Activated CD4-positive, alpha-beta memory T cell treated with anti-CD3 and anti-CD28 coated beads, Interleukin-2, amount 10 ng/mL, durations not matched to agents 7 days and 5 days (primary cell): ENCODE data around the gene ABTB2. TPM values are rescaled to one million over a fixed set of nuclear protein-coding genes. Genes with fewer than 3 reads are reported as not detected.

Experiments
- CTCF ChIA-PET: fragments of 350-600 bp; sonication (Branson Sonifier 250); formaldehyde crosslinking; loops from one replicate; lab custom pipeline; 2021; ENCODE audit warnings: antibody characterized with exemption, inconsistent platforms; lab: Charles Lee
- POLR2A ChIA-PET: fragments of 350-600 bp; sonication (Branson Sonifier 250); formaldehyde crosslinking; loops from one replicate; lab custom pipeline; 2021; ENCODE audit warnings: antibody characterized with exemption; lab: Charles Lee
- DNase-seq: peaks from one replicate; pipeline ENCODE4 v3.0.0-alpha.2; 2020
- H3K27ac Mint-ChIP-seq: one replicate; pipeline ENCODE4 v1.8.0; 2021; ENCODE audit warnings: mild to moderate bottlenecking, mixed read lengths
- H3K27me3 Mint-ChIP-seq: one replicate; pipeline ENCODE4 v1.8.0; 2021; ENCODE audit warnings: mixed read lengths
- H3K36me3 Mint-ChIP-seq: one replicate; pipeline ENCODE4 v1.8.0; 2021; ENCODE audit warnings: low read depth, mixed read lengths
- H3K4me1 Mint-ChIP-seq: one replicate; pipeline ENCODE4 v1.8.0; 2021; ENCODE audit warnings: mixed read lengths
- H3K4me3 Mint-ChIP-seq: one replicate; pipeline ENCODE4 v1.8.0; 2021; ENCODE audit warnings: mild to moderate bottlenecking, mixed read lengths
- H3K9me3 Mint-ChIP-seq: one replicate; pipeline ENCODE4 v1.8.0; 2021; ENCODE audit warnings: mixed read lengths
- total RNA-seq, 2 experiments: library from RNA; stranded (reverse); gene quantifications; one replicate each; pipeline ENCODE4 v1.2.3, GENCODE V29; 2021

ABTB2 gene
- total RNA-seq, 2 experiments from 2014 or later = 2.3 to 2.7 TPM

- H3K36me3 Mint-ChIP-seq = peaks cover 14% of the 10 kb centered on the region
- no peaks in the 10 kb centered on the region for H3K27me3 Mint-ChIP-seq
- no peak for DNase-seq
- ChIA-PET POLR2A (interaction anchor here (1.1 kb wide), 1 partner anchor 11 kb away, joined by 4 read pairs; no protein-coding TSS in a partner anchor), CTCF (interaction anchor here (1.3 kb wide), 1 partner anchor 154 kb away, joined by 3 read pairs; no protein-coding TSS in a partner anchor)
- no peak overlapping the region for H3K27ac Mint-ChIP-seq
- H3K4me3 Mint-ChIP-seq = no peak overlapping the region
- no peaks in the 10 kb centered on the region for H3K9me3 Mint-ChIP-seq
- peaks cover 3% of the 10 kb centered on the region for H3K4me1 Mint-ChIP-seq
Measured at GRCh38 chr11:34151166-34151565, 206.6 kb downstream of the ABTB2 start.

DNA sequence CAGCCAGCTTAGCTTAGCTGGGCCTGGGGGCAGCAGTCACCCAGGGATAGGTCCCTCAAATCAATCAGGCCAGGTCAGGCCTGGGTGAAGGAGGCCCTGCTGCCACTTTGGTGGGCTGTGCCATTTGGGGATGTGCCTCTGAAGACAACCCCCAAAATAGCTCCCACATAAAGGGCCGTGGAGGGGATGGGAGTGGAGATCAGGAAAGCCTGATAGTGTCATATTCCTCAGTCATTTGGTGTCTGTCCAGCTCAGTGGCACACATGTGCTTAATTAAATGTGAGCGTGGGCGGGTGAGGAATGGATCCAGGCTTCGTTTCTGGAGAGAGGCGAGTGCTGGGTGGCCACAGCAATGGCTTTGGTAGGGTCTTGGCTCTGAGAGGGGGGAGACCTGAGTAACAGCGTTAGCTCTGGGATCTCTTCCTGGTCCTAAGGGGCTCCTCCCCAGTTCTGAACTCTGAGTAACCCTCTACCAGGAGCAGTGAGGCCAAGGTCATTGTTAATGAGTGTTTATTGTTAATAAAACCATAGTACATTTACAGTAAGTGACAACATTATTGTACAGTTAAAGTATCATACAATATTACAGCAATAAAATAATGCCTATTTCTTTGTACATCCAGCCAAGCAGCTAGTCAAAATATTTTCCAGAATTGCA lies 207.2 kb downstream of the ABTB2 start:
- Mint-ChIP-seq H3K27ac (no peak overlapping the region), H3K9me3 (no peaks in the 10 kb centered on the region), H3K4me1 (peaks cover 3% of the 10 kb centered on the region), H3K4me3 (no peak overlapping the region), H3K36me3 (peaks cover 19% of the 10 kb centered on the region), H3K27me3 (no peaks in the 10 kb centered on the region)
- DNase-seq = no peak
- CTCF ChIA-PET = interaction anchor here (1.1 to 1.3 kb wide), 3 partner anchors 23 to 207 kb away, joined by 3 to 4 read pairs (median 4); partner anchors contain the start of gene ABTB2
- POLR2A ChIA-PET = no interaction called here

GRCh38 chr11:34149786-34150185 lies 208.0 kb downstream of the ABTB2 start:
- POLR2A ChIA-PET = no interaction called here
- peaks cover 23% of the 10 kb centered on the region for H3K36me3 Mint-ChIP-seq

GRCh38 chr11:34149274-34149673 lies 208.5 kb downstream of the ABTB2 start:
- Mint-ChIP-seq H3K4me1 (peaks cover 3% of the 10 kb centered on the region), H3K27me3 (no peaks in the 10 kb centered on the region), H3K4me3 (no peak overlapping the region), H3K27ac (no peak overlapping the region), H3K36me3 (peaks cover 23% of the 10 kb centered on the region), H3K9me3 (no peaks in the 10 kb centered on the region)
- POLR2A ChIA-PET = no interaction called here
- no peak for DNase-seq
- CTCF ChIA-PET = no interaction called here

More at GRCh38 chr11:34149786-34150185, 208.0 kb downstream of the ABTB2 start:
- H3K27ac Mint-ChIP-seq = no peak overlapping the region
- H3K4me3 Mint-ChIP-seq = no peak overlapping the region
- no peaks in the 10 kb centered on the region for H3K27me3 Mint-ChIP-seq
- H3K4me1 Mint-ChIP-seq = peaks cover 3% of the 10 kb centered on the region
- H3K9me3 Mint-ChIP-seq = no peaks in the 10 kb centered on the region
- CTCF ChIA-PET = interaction anchor here (1.1 kb wide), 2 partner anchors 24 to 208 kb away, joined by 4 read pairs; partner anchors contain the start of gene ABTB2
- no peak for DNase-seq

GRCh38 chr11:34148504-34149165 lies 209.2 kb downstream of the ABTB2 start:
- Mint-ChIP-seq H3K27me3 (no peaks in the 10 kb centered on the region), H3K27ac (no peak overlapping the region), H3K4me3 (no peak overlapping the region), H3K9me3 (no peaks in the 10 kb centered on the region), H3K36me3 (peaks cover 24% of the 10 kb centered on the region), H3K4me1 (peaks cover 2% of the 10 kb centered on the region)
- no peak for DNase-seq
- CTCF ChIA-PET = no interaction called here
- POLR2A ChIA-PET = no interaction called here

DNA sequence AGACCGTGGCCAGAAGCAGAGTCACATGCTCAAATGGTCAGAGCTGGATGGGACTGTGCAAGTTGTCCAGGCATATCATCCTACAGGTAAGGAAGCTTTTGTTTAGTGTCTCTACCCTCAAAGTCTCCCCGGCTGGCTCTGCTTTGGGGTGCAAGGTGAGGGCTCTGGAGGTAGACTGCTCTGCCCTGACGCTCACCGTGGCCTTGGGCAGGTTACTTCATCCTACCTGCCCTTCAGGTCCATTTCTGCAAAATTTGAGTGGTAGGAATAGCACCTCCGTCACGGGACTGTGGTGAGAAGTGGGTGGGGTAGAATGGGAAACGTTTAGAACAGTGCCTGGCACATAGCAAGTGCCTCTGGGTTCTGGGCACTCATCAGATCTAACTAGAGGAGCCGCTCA lies 210.2 kb downstream of the ABTB2 start:
- no peak for DNase-seq
- no peaks in the 10 kb centered on the region for H3K27me3 Mint-ChIP-seq
- POLR2A ChIA-PET = no interaction called here
- no peaks in the 10 kb centered on the region for H3K4me1 Mint-ChIP-seq
- CTCF ChIA-PET = interaction anchor here (0.7 kb wide), 1 partner anchor 27 kb away, joined by 3 read pairs; no protein-coding TSS in a partner anchor
- peaks cover 34% of the 10 kb centered on the region for H3K36me3 Mint-ChIP-seq
- H3K9me3 Mint-ChIP-seq = no peaks in the 10 kb centered on the region
- H3K4me3 Mint-ChIP-seq = no peak overlapping the region
- no peak overlapping the region for H3K27ac Mint-ChIP-seq

DNA sequence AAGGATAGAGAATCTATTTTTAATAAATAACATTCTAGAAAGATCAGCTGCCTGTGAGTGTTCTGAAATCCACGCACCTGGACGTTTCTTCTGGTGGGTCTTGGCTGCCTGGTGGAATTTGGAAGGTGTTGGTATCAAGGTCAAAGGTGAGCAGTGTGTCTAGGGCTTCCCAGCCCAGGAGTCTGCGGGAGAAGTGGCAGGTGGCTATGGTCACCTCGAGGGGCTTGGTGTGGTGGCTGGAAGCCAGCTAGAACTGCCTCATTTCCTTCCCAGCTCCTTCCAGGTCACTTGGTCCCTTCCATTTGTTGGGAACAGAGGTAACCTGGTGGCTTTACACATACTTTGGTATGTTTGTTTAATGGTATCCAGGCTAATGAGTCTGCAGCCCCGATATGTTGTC lies 210.9 kb downstream of the ABTB2 start:
- no peak for DNase-seq
- ChIA-PET CTCF (interaction anchor here (1.6 kb wide), 1 partner anchor 27 kb away, joined by 4 read pairs; no protein-coding TSS in a partner anchor), POLR2A (no interaction called here)
- Mint-ChIP-seq H3K9me3 (no peaks in the 10 kb centered on the region), H3K4me1 (no peaks in the 10 kb centered on the region), H3K27me3 (no peaks in the 10 kb centered on the region), H3K4me3 (no peak overlapping the region), H3K36me3 (peaks cover 36% of the 10 kb centered on the region), H3K27ac (no peak overlapping the region)

GRCh38 chr11:34146411-34146810 lies 211.4 kb downstream of the ABTB2 start:
- POLR2A ChIA-PET = no interaction called here
- Mint-ChIP-seq H3K36me3 (peaks cover 41% of the 10 kb centered on the region), H3K27ac (no peak overlapping the region), H3K4me1 (no peaks in the 10 kb centered on the region), H3K27me3 (no peaks in the 10 kb centered on the region), H3K4me3 (no peak overlapping the region), H3K9me3 (no peaks in the 10 kb centered on the region)
- CTCF ChIA-PET = interaction anchor here (1.6 kb wide), 1 partner anchor 28 kb away, joined by 4 read pairs; no protein-coding TSS in a partner anchor
- no peak for DNase-seq

DNA sequence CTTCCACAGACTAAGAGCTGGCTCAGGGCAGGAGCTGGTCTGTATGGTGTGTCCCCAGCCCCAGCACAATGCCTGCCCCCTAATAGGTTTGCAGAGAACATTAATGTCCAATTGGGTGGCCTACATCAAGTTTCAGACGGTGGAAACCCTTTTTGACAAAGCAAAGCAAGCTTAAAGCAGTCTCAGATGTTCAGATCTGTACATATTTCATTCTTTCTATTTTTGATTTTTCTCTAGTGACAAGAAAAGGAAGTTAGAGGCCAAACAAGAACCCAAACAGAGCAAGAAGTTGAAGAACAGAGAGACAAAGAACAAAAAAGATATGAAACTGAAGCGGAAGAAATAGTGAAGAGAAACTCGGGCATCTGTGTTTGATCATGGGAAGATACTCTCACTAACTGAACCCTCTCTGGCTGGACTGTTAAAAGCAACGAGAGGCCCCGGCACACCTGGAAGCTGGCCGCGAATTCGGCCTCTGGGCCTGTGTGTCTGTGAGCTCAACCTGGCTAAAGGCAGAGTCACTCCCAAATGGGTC lies 211.9 kb downstream of the ABTB2 start:
- CTCF ChIA-PET = interaction anchor here (1.6 kb wide), 1 partner anchor 28 kb away, joined by 4 read pairs; no protein-coding TSS in a partner anchor
- H3K4me3 Mint-ChIP-seq = no peak overlapping the region
- peaks cover 46% of the 10 kb centered on the region for H3K36me3 Mint-ChIP-seq
- no peaks in the 10 kb centered on the region for H3K9me3 Mint-ChIP-seq
- DNase-seq = no peak
- H3K27ac Mint-ChIP-seq = no peak overlapping the region
- no peaks in the 10 kb centered on the region for H3K4me1 Mint-ChIP-seq
- H3K27me3 Mint-ChIP-seq = no peaks in the 10 kb centered on the region
- POLR2A ChIA-PET = no interaction called here

DNA sequence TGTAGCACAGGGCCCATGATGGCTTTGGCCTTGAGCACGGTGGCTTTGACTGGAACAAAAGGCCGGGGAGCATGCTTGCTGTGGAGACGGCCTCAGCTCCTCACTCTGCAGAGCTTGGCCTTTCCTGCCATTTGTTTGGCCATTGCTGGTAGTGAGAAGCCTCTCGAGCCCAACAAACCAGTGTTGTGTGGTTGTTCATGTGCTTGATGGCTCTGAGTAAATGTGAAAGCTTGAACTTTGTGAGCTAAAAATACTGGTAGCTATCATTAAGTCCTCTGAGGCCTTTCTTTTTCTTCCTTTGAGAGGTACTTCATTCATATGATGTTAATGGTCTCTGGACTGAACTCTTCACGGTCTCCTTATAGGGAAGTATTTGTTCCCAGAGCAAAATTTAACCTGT lies 212.7 kb downstream of the ABTB2 start:
- no peaks in the 10 kb centered on the region for H3K27me3 Mint-ChIP-seq
- POLR2A ChIA-PET = no interaction called here
- CTCF ChIA-PET = no interaction called here
- H3K4me1 Mint-ChIP-seq = no peaks in the 10 kb centered on the region
- no peak overlapping the region for H3K4me3 Mint-ChIP-seq
- peaks cover 54% of the 10 kb centered on the region for H3K36me3 Mint-ChIP-seq
- H3K27ac Mint-ChIP-seq = no peak overlapping the region
- no peaks in the 10 kb centered on the region for H3K9me3 Mint-ChIP-seq
- DNase-seq = no peak

DNA sequence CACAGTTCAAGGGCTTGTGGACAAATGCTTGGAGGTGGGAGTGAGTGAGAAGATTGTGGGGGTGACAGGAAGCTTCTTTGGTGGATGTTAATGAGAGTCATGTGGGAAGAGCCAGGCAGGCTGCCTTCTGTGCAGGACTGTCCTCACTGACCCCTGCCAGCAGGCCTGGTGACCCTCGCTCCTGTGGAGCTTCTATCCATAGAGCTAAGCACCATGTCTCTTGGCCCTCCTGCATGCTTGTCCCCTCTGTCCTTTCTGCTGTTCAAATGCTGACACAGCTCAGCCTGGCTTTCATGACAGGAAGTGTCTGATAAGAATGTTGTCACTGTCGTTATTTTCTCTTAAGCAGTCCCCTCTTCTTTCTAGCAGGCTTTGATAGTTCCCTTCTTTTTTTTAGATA lies 214.8 kb downstream of the ABTB2 start:
- ChIA-PET CTCF (no interaction called here), POLR2A (no interaction called here)
- Mint-ChIP-seq H3K4me1 (no peaks in the 10 kb centered on the region), H3K4me3 (no peak overlapping the region), H3K36me3 (peaks cover 63% of the 10 kb centered on the region), H3K27ac (no peak overlapping the region), H3K9me3 (no peaks in the 10 kb centered on the region), H3K27me3 (no peaks in the 10 kb centered on the region)
- DNase-seq = no peak

- H3K4me1 Mint-ChIP-seq = peaks cover 6% of the 10 kb centered on the region
- no peaks in the 10 kb centered on the region for H3K27me3 Mint-ChIP-seq
- ChIA-PET POLR2A (interaction anchor here (1.1 to 1.6 kb wide), 2 partner anchors 11 to 34 kb away, joined by 4 to 5 read pairs; no protein-coding TSS in a partner anchor), CTCF (no interaction called here)
- H3K9me3 Mint-ChIP-seq = no peaks in the 10 kb centered on the region
- DNase-seq = no peak
- H3K27ac Mint-ChIP-seq = no peak overlapping the region
- H3K36me3 Mint-ChIP-seq = peaks cover 69% of the 10 kb centered on the region
- no peak overlapping the region for H3K4me3 Mint-ChIP-seq
Measured at GRCh38 chr11:34140149-34140548, 217.7 kb downstream of the ABTB2 start.

DNA sequence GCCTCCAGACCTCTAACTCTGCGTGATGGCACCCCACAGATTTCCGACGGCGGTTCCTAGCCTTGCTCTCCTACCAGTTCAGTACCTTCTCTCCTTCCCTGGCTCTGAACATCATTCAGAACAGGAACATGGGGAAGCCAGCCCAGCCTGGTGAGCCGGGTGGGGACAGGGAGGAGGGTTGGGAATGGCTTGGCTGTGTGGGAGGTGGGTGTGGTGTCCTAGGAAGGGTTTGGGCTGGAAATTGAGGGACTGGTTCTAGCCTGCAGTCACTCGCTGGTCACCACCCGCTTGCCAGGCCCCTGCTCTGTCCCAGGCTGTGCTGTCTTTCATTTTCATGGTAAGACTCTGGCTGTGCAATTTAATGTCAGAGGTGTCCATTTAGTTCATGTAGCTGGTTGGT lies 218.5 kb downstream of the ABTB2 start:
- Mint-ChIP-seq H3K27me3 (no peaks in the 10 kb centered on the region), H3K9me3 (no peaks in the 10 kb centered on the region), H3K27ac (no peak overlapping the region), H3K4me1 (peaks cover 14% of the 10 kb centered on the region), H3K36me3 (peaks cover 75% of the 10 kb centered on the region), H3K4me3 (no peak overlapping the region)
- no peak for DNase-seq
- ChIA-PET POLR2A (interaction anchor here (1.1 to 1.6 kb wide), 2 partner anchors 12 to 33 kb away, joined by 4 to 5 read pairs; no protein-coding TSS in a partner anchor), CTCF (no interaction called here)
